Measurements from ENCODE around the gene TMEM250.

TMEM250 gene

DNA sequence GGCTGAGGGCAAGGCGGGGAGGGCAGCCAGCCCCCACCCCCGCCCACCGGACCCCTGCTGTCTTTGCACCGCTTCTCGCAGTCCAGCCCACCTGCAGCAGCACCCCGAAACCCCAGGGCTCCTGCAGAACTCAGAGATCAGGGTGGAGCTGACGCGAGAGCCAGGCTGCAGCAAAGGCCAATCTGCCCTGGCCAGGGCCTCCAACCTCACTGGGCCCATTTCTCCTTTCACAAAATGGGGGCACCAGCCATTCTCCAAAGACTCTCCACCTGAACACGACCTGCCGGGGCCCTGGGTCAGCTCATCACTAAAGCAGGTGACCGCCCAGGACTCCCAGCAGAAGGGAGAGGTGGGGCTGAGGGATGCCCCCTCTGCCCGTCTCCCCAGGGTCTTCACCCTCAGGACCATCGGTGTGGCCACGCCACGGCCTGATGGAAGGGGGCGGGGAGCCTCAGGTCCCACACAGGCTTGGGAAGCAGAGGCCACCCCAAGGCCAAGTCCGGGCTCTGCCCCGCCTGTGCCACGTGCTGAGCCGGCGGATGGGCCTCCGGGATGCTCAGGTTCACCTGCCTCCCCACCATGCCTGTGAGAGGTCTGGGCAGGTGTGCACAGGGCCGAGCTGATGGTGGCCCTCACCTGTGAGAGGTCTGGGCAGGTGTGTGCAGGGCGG, 36.7 kb downstream of the TMEM250 start:
- DNase-seq: no peak

DNA sequence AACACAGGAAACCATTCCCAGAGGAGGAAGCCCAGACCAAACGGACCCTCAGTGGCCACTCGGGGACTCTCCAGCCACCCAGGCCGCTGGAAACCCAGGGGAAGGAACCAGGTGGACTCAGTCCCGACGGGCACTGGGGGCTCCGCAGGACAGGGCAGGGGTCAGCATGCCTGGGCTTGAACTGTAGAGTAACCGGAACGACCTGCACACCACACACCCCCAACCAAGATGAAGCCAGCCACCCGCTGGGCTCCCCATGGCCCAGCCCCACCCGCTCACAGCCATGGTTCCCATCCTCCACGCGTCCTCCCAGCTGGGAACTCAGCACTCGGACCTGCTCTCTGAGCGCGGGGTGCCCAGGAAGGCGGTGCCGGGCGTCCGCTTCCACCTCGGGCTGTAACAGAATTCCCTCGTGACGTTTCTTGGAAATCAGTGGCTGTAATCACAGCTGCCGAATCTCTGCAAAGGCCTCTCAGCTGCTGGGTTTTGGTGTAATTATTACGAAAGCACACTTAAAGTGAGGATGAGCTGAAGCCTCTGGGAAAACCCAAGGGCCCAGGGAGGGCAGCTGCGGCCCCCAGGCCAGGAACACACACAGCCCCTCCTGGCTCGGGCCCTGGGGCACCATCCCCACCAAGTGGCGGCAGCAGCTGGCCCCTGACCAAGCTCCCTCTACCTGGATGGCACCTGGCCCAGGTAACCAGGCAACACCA, 37.4 kb downstream of the TMEM250 start:
- DNase-seq: no peak

DNA sequence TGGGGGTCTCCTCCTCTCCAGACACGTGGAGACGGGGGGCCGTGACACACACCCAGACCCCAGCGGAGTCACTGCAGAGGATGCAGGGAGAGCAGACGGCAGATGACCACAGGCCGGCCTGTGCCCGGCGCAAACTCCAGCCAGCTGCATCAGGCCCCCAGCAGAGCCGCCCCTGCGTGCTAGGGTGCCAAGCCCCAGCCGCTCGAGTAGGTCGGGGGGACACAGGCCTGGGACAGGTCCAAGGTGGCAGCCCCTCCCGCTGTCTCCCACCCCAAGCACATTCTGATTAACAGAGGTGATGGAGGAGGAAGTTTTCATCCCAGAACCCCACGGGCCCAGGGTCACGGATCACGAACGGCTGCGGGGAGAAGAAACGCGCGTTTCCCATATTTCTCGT, 38.0 kb downstream of the TMEM250 start:
- DNase-seq: no peak

DNA sequence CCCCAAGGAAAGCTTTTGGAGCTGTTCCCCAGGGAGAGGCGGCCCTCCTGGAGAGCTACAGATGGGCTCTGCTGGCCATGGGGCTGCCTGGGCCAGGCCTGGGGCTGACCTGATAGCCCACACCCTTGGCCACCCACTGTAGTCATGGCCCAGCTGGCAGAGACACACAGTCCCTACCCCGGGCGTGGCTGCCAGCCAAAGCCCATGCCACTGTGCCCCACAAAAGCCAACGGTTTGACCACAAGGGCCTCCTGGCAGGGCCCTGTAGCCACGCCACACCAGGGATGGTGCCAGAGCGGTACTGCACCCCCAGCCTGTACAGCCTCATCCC, 38.8 kb downstream of the TMEM250 start:
- DNase-seq: no peak

DNA sequence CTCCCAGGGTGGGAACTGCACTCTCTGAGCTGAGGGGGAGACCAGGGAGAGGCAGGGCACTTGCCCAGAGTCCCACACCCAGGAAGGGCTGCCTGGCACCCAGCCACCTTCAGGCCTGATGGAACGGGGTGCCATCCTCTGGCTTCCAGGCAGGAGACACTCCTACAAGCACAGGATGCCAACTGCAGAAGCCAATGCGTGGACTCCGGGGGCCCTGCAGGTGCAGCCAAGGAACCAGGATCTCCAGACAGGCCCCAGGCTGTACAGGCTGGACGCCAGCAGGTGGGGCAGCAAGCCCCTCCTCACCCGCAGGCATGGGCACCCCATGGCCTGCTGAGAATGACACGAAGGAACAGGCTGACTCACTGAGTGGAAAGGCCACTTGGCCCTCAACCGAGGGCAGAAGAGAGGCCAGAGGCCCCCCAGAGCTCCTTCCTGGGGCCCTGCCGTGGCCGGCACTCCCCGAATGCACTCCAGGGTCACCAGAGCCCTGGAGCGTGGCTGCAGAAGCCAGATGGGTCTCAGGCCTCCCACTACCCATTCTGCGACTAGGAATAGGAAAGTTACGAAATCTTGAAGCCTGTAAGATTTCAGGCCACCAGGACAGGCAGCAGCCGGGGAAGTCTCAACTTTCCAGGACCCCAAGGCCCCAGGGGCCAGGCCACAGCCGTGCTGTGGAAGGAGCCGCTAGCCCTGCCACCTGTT, 39.3 kb downstream of the TMEM250 start:
- DNase-seq: no peak

DNA sequence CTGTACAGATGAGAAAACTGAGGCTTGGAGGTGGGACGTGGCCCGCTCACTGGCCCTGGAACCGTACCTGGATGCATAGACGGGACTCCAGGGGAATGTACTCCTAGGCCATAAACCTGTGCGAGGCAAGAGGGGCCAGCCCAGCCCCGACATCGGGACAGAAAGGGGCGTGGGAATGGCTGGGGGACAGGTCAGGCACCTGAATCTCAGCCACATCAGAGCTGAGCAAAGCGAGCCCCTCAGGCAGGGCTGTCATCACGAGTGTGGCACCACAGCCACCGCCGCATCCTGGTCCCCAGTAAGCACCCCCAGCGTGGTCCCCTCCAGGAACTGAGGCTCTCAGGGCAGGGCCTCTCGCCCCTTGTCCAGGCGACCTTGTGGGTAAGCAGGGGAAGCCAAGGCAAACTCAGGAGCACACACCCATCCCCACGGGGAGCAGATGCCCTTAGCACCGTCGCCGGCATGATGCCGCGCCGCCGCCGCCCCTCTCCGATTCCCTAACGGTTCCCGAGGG, 40.1 kb downstream of the TMEM250 start:
- no peak for DNase-seq

DNA sequence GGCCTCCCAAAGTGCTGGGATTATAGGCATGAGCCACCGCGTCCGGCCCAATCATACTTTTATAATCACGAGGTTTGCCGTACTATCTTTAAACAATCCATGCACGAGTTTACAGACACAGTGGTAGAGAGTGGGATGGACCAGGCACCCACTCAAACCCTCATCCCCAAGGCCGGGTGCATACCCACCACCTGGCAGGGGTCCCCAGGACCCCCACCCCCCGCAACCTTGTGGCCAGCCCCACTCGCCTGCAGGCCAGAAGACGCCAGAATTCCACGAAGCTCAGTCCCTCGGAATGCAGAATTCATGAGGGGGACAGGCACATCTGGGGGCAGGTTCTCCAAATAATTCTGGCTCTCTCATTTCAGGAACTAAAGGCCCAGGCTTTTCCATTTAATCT, 40.7 kb downstream of the TMEM250 start:
- no peak for DNase-seq

DNA sequence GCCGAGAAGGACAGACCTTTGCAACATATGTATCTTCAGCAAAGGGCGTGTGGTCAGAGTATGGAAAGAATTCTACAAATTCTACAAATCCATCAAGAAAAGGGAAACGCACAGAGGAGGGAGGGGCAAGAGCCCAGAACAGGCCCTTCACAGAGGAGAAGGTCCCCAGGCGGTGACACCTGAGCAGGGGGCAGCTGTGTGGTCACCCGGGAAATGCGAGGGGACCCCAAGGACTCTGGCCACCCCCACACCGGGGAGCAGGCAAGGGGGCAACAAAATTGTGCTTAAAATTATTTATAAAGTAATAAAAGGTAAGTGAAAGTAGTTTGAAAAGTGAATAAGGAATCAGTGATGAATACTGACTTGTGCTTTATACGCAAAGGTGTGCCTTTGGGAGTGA, 41.2 kb downstream of the TMEM250 start:
- DNase-seq: no peak

DNA sequence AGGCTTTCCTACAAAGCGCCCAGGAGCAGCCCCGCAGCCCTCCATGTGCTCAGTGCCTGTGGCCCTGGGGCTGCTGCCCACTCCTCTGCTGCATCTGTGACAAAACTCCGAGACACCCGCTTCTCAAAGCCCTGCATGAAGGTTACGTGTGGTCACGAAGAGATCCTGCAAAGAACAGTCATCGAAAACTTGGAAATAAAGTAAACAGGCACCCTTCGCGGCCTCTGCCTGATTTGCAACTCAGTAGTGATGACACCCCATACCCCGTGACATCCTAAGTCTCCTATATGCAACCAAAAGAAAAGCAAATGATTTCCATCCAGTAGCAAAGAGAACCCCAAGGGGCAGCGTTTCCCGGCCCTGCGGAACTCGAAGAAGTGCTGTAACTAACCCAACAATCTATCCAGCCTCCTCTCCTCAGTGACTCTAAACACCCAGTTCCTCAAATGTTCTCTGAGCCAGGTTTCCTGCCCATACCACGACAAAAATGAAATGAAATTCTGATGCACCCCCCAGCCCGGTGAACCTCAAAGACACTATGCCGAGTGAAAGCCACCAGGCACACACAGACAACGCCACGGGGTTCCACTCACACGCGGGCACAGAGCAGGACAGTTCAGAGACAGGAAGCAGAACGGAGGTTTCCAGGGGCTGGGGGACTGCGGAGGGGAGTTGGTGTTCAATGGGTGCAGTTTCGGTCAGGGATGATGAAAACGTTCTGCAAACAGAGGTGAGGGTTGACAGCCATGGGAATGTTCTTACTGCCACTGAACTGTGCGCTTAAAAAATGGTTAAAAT, 42.6 kb downstream of the TMEM250 start:
- DNase-seq: no peak

DNA sequence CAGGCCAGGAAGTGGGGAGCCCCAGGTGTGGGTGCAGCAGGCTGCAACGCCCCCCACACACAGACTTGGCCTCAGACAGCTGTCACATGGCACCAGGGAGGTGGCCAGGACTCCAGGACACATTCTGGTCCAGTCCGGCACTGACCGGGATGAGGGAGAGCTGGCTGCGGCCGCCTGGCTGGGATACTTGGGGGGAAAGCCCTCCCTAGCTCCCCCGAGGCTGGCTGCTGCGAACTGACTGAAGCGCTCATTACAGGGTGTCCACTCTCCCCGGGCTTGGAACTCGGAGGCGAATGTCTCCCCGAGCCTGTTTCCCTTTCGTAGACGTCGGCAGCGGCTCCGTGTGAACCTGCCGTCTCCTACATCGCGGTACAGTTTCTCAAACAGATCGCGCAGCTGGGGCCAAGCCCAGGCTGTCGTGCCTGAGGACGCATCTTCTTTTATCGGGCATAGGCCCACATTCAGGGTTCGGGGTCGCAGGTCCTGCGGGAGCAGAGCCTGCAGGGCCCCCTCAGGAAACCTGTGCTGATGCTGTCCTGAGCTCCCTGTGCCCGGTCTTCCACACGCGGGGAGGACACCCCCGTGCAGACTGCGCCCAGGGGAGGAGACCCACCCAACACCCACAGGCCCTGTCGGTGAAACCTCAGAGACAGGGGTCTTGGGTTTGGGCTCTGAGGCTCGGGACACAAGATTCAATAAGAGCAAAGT, 43.4 kb downstream of the TMEM250 start:
- no peak for DNase-seq

DNA sequence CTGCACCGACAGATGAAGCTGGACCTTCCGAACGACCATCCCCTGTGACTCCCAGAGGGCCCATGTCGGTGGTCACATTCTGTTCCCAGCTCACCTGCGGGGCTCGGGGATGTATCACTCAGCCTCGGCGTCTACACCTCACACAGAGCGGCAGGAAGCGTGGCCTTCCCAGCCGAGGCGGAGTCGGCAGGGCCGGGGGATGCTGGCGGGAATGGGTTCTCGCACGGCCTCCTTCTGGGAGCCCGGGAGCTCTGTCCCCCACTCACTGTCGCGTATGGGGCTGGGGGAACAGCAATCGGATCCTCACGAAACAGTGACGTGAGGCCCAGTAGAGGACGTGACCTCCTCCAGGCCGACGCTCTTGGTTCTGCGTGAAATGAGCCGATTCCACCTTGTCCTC, 44.0 kb downstream of the TMEM250 start:
- no peak for DNase-seq

Measured in T-helper 2 cell (primary cell).